Measurements from ENCODE around the gene SMCO2.
A peak's percentile ranks its signal among the peaks of the same experiment; 100 is the strongest.

Gene SMCO2

GRCh38 chr12:27462151-27462694 is 15.7 kb downstream of the SMCO2 start:
- TF ChIP-seq CTCF (IDR thresholded peaks at IDR 0.05; ENCODE audit: low read depth, low read length) = no peak
- DNase-seq (ENCODE audit: low read depth in 2 of 2) = peak; percentile 91 to 93
- peak overlapping the region in 1 of 2 donors; percentile 2 for H3K4me3 ChIP-seq (replicated peaks in 1 of 2; ENCODE audit: low read depth in 2 of 2, low read length in 2 of 2)

GRCh38 chr12:27462851-27463250 is 16.3 kb downstream of the SMCO2 start:
- no peak for TF ChIP-seq CTCF (IDR thresholded peaks at IDR 0.05; ENCODE audit: low read depth, low read length)
- H3K4me3 ChIP-seq (replicated peaks in 1 of 2; ENCODE audit: low read depth in 2 of 2, low read length in 2 of 2) = no peak overlapping the region
- DNase-seq (ENCODE audit: low read depth in 2 of 2) = peak; percentile 25 to 27

- TF ChIP-seq CTCF (IDR thresholded peaks at IDR 0.05; ENCODE audit: low read depth, low read length) = no peak
- peak; percentile 13 to 70 for DNase-seq (ENCODE audit: low read depth in 2 of 2)
- no peak overlapping the region for H3K4me3 ChIP-seq (replicated peaks in 1 of 2; ENCODE audit: low read depth in 2 of 2, low read length in 2 of 2)
These were observed 17.1 kb downstream of the SMCO2 start for GRCh38 chr12:27463511-27464219.

GRCh38 chr12:27464220-27464554 is 17.7 kb downstream of the SMCO2 start:
- no peak for TF ChIP-seq CTCF (IDR thresholded peaks at IDR 0.05; ENCODE audit: low read depth, low read length)
- peak; percentile 59 to 95 for DNase-seq (ENCODE audit: low read depth in 2 of 2)
- H3K4me3 ChIP-seq (replicated peaks in 1 of 2; ENCODE audit: low read depth in 2 of 2, low read length in 2 of 2) = no peak overlapping the region

GRCh38 chr12:27467641-27468040 is 21.1 kb downstream of the SMCO2 start:
- TF ChIP-seq CTCF (IDR thresholded peaks at IDR 0.05; ENCODE audit: low read depth, low read length) = no peak
- DNase-seq (ENCODE audit: low read depth in 2 of 2) = no peak
- H3K4me3 ChIP-seq (replicated peaks in 1 of 2; ENCODE audit: low read depth in 2 of 2, low read length in 2 of 2) = no peak overlapping the region

- H3K4me3 ChIP-seq (replicated peaks in 1 of 2; ENCODE audit: low read depth in 2 of 2, low read length in 2 of 2) = no peak overlapping the region
- TF ChIP-seq CTCF (IDR thresholded peaks at IDR 0.05; ENCODE audit: low read depth, low read length) = no peak
These were observed 21.7 kb downstream of the SMCO2 start for GRCh38 chr12:27468241-27468640.

More at GRCh38 chr12:27468241-27468640, 21.7 kb downstream of the SMCO2 start:
- DNase-seq (ENCODE audit: low read depth in 2 of 2) = peak in 1 of 2 donors; percentile 6

All from cardiac fibroblast (primary cell).